ENCODE results near the gene ALPG.

The ALPG gene

DNA sequence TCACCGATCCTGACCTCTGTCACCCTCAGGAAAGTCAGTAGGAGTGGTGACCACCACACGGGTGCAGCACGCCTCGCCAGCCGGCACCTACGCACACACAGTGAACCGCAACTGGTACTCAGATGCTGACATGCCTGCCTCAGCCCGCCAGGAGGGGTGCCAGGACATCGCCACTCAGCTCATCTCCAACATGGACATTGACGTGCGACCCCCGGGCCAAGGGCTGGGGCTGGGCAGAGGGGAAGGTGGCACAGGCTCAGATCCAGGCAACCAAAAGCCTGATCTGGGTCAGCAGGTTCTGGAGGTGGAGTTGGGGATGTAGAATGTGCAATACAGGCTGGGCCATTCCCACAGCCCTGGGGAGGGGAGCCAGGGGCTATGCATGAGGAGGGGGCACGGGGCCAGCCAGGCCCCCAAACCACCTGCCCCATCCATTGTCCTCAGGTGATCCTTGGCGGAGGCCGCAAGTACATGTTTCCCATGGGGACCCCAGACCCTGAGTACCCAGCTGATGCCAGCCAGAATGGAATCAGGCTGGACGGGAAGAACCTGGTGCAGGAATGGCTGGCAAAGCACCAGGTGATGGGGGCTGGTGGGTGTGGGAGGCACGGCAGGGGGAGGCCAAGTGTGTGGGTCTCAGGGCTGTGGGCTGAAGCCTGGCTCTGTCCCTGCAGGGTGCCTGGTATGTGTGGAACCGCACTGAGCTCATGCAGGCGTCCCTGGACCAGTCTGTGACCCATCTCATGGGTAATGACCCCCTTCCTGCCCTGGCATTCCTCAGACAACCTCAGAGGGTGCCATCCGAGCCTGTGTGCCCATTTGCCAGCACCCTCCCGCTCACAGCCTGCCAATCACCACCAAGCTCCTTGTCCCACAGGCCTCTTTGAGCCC lies 50.7 kb downstream of the ALPG start:
- DNase-seq (ENCODE audit: low read depth, low spot score): no peak

DNA sequence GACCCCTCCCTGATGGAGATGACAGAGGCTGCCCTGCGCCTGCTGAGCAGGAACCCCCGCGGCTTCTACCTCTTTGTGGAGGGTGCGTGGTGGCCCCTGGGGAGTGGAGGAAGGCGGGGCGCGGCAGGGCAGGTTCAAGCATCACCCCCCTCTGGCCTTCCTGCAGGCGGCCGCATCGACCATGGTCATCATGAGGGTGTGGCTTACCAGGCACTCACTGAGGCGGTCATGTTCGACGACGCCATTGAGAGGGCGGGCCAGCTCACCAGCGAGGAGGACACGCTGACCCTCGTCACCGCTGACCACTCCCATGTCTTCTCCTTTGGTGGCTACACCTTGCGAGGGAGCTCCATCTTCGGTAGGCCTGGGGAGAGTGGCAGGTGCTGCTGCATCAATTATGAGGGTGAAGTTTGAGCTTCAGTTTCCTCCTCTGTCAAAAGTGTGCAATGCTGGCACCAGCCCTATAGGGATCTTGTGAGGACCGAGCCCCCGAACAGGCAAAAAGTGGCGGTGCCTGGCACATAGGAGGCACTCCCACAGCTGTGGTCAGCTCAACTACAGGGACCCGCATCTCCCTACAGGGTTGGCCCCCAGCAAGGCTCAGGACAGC lies 51.5 kb downstream of the ALPG start:
- DNase-seq (ENCODE audit: low read depth, low spot score): no peak

DNA sequence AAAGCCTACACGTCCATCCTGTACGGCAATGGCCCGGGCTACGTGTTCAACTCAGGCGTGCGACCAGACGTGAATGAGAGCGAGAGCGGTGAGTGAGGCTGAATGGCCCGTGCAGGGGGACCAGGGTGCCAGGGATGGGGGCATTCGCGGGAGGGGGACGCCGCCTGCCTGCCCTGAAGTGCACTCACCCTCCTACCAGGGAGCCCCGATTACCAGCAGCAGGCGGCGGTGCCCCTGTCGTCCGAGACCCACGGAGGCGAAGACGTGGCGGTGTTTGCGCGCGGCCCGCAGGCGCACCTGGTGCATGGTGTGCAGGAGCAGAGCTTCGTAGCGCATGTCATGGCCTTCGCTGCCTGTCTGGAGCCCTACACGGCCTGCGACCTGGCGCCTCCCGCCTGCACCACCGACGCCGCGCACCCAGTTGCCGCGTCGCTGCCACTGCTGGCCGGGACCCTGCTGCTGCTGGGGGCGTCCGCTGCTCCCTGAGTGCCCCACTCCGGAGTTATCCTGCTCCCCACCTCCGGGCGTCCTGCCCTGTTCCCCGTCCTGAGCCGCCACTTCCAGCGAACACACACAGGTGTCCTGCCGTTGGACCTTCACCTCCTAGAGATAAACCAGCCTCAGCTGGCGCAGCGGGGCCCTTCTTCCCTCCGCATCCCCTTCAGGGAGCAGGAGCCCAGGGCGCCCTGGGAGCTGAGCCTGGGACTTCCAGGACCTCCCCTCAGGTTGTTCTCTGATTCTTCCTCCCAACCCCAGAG lies 52.2 kb downstream of the ALPG start:
- no peak for DNase-seq (ENCODE audit: low read depth, low spot score)

DNA sequence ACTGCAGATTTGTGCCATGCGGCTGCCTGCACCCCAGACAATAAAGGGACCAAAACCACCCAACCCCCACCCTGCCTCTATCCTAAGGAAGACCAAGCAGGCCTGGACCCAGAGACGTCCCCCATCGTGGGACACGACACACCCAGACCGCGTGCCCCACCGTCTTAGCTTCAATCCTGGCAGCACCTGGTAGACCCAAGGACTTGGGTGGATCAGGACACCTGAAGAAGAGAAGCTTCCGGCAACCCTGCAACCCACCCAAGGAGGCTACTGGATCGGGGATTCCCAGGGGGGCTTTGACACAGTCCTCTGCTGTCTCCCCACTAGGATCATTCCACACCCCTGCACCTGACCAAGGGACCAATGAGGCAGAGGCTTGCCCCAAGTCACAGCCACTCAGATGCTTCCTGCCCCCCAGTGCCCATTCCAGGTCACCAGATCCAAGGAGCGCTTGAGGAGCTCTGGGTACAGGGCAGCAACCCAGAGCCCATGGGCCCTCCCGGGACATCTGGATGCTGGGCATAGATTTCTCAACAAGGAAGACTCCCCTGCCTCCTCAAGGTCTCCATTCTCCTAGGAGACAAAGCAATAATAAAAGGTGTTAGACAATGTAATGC lies 52.9 kb downstream of the ALPG start:
- no peak for DNase-seq (ENCODE audit: low read depth, low spot score)

DNA sequence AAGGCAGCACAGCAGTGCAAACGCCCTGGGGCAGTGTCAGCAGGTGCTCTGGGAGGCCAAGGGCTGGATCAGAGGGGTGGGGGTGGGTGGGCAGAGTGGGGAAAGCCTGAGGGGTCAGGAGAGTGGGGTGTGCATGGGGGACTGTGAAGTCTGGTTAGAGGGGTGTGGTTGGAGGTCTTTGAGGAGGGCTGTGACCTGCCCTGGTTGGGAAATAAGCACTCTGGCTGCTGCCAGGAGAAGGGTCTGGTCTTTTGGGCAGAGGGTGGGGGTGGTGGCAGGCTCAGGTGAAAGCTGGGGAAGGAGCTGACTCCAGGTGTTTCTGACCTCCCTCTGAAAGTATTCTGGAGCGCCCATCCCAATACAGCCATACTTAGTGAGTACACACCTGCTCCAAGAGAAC lies 53.5 kb downstream of the ALPG start:
- no peak for DNase-seq (ENCODE audit: low read depth, low spot score)
